Measurements from ENCODE around the gene NTRK2.

The NTRK2 gene

DNA sequence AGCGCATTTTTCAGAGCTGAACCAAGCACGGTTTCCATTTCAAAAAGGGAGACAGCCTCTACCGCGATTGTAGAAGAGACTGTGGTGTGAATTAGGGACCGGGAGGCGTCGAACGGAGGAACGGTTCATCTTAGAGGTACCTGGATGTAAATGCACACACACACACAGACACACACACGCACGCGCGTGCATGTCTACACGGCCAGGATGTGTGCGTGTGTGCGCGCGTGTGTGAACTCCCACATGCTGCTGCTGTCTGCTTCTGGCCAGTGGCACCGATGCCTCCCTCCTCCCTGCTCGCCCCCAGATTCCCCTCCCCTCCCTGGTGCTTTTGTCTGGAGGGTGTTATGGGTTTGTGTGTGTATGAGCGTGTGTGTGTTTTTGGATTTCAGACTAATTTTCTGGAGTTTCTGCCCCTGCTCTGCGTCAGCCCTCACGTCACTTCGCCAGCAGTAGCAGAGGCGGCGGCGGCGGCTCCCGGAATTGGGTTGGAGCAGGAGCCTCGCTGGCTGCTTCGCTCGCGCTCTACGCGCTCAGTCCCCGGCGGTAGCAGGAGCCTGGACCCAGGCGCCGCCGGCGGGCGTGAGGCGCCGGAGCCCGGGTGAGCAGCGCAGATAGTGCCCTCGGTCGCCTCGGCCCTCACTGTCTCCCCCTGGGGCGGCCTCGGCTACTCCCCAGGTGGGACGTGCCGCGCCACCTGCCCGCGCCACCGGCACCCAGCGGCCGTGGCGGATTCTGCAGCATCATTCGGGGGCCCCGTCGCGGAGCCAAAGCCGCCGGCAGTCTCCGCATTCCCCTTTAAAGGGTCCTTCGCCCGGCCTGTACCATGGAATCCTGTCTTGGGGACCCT lies at the start of gene NTRK2:
TSS of gene NTRK2 (plus strand) at position 442 of the 850 bp plus-strand sequence. CDS start 1,020 bp downstream, outside the sequence.
- no peak for TF ChIP-seq CTCF (IDR thresholded peaks at IDR 0.05; ENCODE audit: low read depth, low read length)
- no peak for DNase-seq (ENCODE audit: extremely low read depth, low read depth)

- no peak for DNase-seq (ENCODE audit: extremely low read depth, low read depth)
- TF ChIP-seq CTCF (IDR thresholded peaks at IDR 0.05; ENCODE audit: low read depth, low read length): no peak
Measured at GRCh38 chr9:84620338-84620737, 49.2 kb upstream of the NTRK2 start.

- TF ChIP-seq CTCF (IDR thresholded peaks at IDR 0.05; ENCODE audit: low read depth, low read length): no peak
- DNase-seq (ENCODE audit: extremely low read depth, low read depth): no peak
Measured at GRCh38 chr9:84621811-84622210, 47.7 kb upstream of the NTRK2 start.

- no peak for TF ChIP-seq CTCF (IDR thresholded peaks at IDR 0.05; ENCODE audit: low read depth, low read length)
- DNase-seq (ENCODE audit: extremely low read depth, low read depth): no peak
Measured at GRCh38 chr9:84622981-84623380, 46.5 kb upstream of the NTRK2 start.

DNA sequence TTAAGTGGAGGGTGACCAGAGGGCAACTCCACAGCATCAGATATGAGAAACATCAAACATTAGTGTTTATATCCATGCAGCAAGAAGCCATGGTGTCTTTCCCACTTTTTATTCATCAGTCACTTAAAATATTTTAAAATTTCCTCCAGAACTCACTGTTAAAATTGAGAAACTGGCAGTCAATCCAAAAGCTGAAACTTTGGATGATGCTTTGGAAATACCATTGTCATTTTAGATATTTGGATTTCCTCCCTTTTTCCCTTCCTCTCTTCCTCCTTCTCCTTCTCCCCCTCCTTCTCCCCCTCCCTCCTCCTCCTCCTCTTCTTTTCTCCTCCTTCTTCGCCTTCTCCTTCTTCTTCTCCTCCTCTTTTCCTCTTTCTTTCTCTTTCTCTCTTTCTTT lies 33.1 kb upstream of the NTRK2 start:
- no peak for TF ChIP-seq CTCF (IDR thresholded peaks at IDR 0.05; ENCODE audit: low read depth, low read length)
- DNase-seq (ENCODE audit: extremely low read depth, low read depth): no peak

DNA sequence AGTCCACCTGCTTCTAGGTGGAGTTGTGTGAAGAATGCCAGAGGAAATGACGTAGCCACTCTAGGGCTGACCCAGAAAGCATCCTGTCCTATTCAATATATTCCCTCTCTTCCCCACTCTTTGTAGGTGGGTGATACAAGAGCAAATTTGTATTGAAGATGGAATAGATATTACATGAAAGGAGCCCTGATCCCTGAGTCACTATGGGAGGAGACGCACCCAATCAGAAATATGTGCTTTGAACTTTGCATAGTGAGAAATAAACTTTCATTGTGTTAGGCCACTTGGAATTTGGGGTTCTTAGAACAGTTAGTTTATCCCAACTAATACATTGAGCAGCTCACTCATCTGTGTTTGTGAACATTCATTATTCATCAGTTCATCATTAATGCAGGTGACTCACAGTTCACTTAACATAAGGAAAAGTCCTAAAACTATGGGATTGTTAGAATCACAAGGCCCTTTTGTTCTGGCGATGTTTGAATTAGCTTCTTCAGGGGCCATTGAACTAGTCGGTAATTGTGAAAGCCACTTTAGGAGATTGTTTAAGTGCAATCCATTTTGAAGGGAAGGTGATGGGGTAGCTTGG lies 26.9 kb upstream of the NTRK2 start:
- TF ChIP-seq CTCF (IDR thresholded peaks at IDR 0.05; ENCODE audit: low read depth, low read length): no peak
- no peak for DNase-seq (ENCODE audit: extremely low read depth, low read depth)

- no peak for DNase-seq (ENCODE audit: extremely low read depth, low read depth)
Measured at GRCh38 chr9:84647699-84648098, 21.8 kb upstream of the NTRK2 start.

More at GRCh38 chr9:84647699-84648098, 21.8 kb upstream of the NTRK2 start:
- no peak for TF ChIP-seq CTCF (IDR thresholded peaks at IDR 0.05; ENCODE audit: low read depth, low read length)
